Measurements from ENCODE around the gene PHF2. TPM values are rescaled to one million over a fixed set of nuclear protein-coding genes. Genes with fewer than 3 reads are reported as not detected.

Gene PHF2
- total and polyA plus RNA-seq, 2 of the 4 experiments (the other 2 are of a cell fraction): 5.9 to 9.5 TPM

DNA sequence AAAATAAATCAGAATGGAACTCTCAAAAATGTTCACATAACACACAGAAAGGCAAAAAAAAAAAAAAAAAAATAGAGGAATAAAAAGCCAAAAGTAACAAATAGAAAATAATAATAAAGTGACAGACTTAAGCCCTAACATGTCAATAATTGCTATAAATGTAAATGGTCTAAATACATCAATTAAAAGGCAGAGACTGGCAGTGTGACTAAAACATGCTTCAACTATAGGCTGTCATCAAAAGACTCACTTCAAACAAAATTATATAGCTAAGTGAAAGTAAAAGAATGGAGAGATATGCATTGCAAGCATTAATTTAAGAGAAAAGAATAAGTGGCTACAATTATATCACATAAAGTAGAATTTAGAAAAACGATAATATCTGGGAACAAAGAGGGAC lies 114.2 kb downstream of the PHF2 start:
- ATAC-seq (ENCODE audit: low read depth): no peak
- Histone ChIP-seq H4K5ac (ENCODE audit: low read depth, low read length) (no peak overlapping the region), H4K91ac (ENCODE audit: insufficient read depth, low read depth, low read length) (no peak overlapping the region), H2BK5ac (ENCODE audit: low read depth, low read length, poor library complexity, severe bottlenecking) (no peak overlapping the region), H3K9me3 (ENCODE audit: control insufficient read depth, insufficient read depth, low read length) (no peaks in the 10 kb centered on the region), H3K4ac (ENCODE audit: low read depth, low read length) (no peak overlapping the region), H2AK5ac (ENCODE audit: low read depth, low read length) (no peak overlapping the region), H3K56ac (ENCODE audit: extremely low read depth, insufficient read depth, low read length) (no peak overlapping the region), H2BK15ac (ENCODE audit: low read depth, low read length) (no peak overlapping the region), H4K20me1 (ENCODE audit: insufficient read depth, low read length) (no peaks in the 10 kb centered on the region), H3K14ac (replicated peaks; ENCODE audit: low read depth, low read length) (no peak overlapping the region), H3K9me1 (ENCODE audit: insufficient read depth, low read length) (no peaks in the 10 kb centered on the region), H3K79me1 (ENCODE audit: low read depth in 1 of 2, low read length in 2 of 2) (no peaks in the 10 kb centered on the region), H2BK20ac (ENCODE audit: low read depth, low read length) (no peak overlapping the region), H2BK120ac (ENCODE audit: low read depth, low read length) (no peak overlapping the region), H3K4me3 (ENCODE audit: insufficient read depth, low read depth, low read length) (no peak overlapping the region), H3K23ac (ENCODE audit: low read depth, low read length) (no peak overlapping the region), H3K27me3 (ENCODE audit: control insufficient read depth, insufficient read depth, low read length) (no peaks in the 10 kb centered on the region), H3K36me3 (ENCODE audit: control insufficient read depth, insufficient read depth, low read length) (no peaks in the 10 kb centered on the region), H3K4me1 (ENCODE audit: control insufficient read depth, insufficient read depth, low read length) (no peaks in the 10 kb centered on the region), H2AFZ (replicated peaks; ENCODE audit: low read length, poor library complexity) (no peak overlapping the region), H3K27ac (ENCODE audit: insufficient read depth, low read length) (no peak overlapping the region), H3K4me2 (ENCODE audit: low read depth, low read length) (no peak overlapping the region), H2AK9ac (replicated peaks; ENCODE audit: low read depth, low read length, poor library complexity) (no peak overlapping the region), H3K9ac (ENCODE audit: low read depth, low read length) (no peak overlapping the region), H4K8ac (ENCODE audit: low read depth in 2 of 2, low read length in 2 of 2) (no peak overlapping the region), H3K18ac (ENCODE audit: low read depth, low read length) (no peak overlapping the region)
- in situ Hi-C loops (cut with MboI; ENCODE audit: low sequenced_read_pairs): loop anchor here (5.0 to 25.0 kb wide), 2 partner anchors 272 to 497 kb away; no protein-coding TSS in a partner anchor
- WGBS, 2 experiments (ENCODE audit: extremely low coverage in 2 of 2, insufficient read length in 1 of 2): no CpG with 5 or more reads among the region's 1 CpG
- no peak for TF ChIP-seq RCOR1 (IDR thresholded peaks at IDR 0.05; ENCODE audit: insufficient replicate concordance, low read length)
- no peak for TF ChIP-seq CEBPB (IDR thresholded peaks at IDR 0.05; ENCODE audit: low read depth, low read length)
- TF ChIP-seq, protein P1, sequence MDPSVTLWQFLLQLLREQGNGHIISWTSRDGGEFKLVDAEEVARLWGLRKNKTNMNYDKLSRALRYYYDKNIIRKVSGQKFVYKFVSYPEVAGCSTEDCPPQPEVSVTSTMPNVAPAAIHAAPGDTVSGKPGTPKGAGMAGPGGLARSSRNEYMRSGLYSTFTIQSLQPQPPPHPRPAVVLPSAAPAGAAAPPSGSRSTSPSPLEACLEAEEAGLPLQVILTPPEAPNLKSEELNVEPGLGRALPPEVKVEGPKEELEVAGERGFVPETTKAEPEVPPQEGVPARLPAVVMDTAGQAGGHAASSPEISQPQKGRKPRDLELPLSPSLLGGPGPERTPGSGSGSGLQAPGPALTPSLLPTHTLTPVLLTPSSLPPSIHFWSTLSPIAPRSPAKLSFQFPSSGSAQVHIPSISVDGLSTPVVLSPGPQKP (IDR thresholded peaks at IDR 0.05; ENCODE audit: borderline replicate concordance, low read depth, low read length): no peak
- no peak for TF ChIP-seq NFE2L2 (IDR thresholded peaks at IDR 0.05; ENCODE audit: low read depth, low read length)
- TF ChIP-seq RAD21 (IDR thresholded peaks at IDR 0.05; ENCODE audit: low read length): no peak
- no peak for TF ChIP-seq MAZ (IDR thresholded peaks at IDR 0.05; ENCODE audit: borderline replicate concordance, low read depth, low read length)
- TF ChIP-seq CHD1 (IDR thresholded peaks at IDR 0.05; ENCODE audit: low read depth, low read length): no peak
- TF ChIP-seq FOS (IDR thresholded peaks at IDR 0.05; ENCODE audit: low read depth, low read length): no peak
- no peak for TF ChIP-seq RFX5 (IDR thresholded peaks at IDR 0.05; ENCODE audit: low read depth, low read length)
- TF ChIP-seq SMC3 (IDR thresholded peaks at IDR 0.05; ENCODE audit: low read depth, low read length): no peak
- TF ChIP-seq, protein P2, sequence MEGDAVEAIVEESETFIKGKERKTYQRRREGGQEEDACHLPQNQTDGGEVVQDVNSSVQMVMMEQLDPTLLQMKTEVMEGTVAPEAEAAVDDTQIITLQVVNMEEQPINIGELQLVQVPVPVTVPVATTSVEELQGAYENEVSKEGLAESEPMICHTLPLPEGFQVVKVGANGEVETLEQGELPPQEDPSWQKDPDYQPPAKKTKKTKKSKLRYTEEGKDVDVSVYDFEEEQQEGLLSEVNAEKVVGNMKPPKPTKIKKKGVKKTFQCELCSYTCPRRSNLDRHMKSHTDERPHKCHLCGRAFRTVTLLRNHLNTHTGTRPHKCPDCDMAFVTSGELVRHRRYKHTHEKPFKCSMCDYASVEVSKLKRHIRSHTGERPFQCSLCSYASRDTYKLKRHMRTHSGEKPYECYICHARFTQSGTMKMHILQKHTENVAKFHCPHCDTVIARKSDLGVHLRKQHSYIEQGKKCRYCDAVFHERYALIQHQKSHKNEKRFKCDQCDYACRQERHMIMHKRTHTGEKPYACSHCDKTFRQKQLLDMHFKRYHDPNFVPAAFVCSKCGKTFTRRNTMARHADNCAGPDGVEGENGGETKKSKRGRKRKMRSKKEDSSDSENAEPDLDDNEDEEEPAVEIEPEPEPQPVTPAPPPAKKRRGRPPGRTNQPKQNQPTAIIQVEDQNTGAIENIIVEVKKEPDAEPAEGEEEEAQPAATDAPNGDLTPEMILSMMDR (conservative IDR thresholded peaks at IDR 0.05; ENCODE audit: low read depth, low read length): no peak
- no peak for TF ChIP-seq BHLHE40 (IDR thresholded peaks at IDR 0.05; ENCODE audit: low read depth, low read length)
- no peak for TF ChIP-seq POLR2A (IDR thresholded peaks at IDR 0.05; ENCODE audit: low read depth, low read length)
- no peak for TF ChIP-seq MAFK (IDR thresholded peaks at IDR 0.05; ENCODE audit: low read depth, low read length)
- TF ChIP-seq, protein P3, sequence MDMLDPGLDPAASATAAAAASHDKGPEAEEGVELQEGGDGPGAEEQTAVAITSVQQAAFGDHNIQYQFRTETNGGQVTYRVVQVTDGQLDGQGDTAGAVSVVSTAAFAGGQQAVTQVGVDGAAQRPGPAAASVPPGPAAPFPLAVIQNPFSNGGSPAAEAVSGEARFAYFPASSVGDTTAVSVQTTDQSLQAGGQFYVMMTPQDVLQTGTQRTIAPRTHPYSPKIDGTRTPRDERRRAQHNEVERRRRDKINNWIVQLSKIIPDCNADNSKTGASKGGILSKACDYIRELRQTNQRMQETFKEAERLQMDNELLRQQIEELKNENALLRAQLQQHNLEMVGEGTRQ (IDR thresholded peaks at IDR 0.05; ENCODE audit: low read depth, low read length): no peak
- ChIA-PET CTCF (interaction anchor here (1.2 kb wide), 1 partner anchor 311 kb away, joined by 3 read pairs; no protein-coding TSS in a partner anchor), POLR2A (ENCODE audit: unreplicated experiment) (no interaction called here)
- BruUV-seq (replicated peaks): no TSS peak
- no peak for DNase-seq
- intact Hi-C loops (cut with micrococcal nuclease): no loop called here
- dilution Hi-C loops (cut with HindIII; ENCODE audit: low sequenced_read_pairs, unreplicated experiment): no loop called here
